Left lobe of liver (tissue), 2 donors: Measurements from ENCODE around the gene PPP1R14D. TPM values are rescaled to one million over a fixed set of nuclear protein-coding genes. Genes with fewer than 3 reads are reported as not detected.

Source experiments
- ATAC-seq: fragments of 200-7000 bp; cut with Tn5 transposase; one replicate; pipeline ENCODE4 v1.9.1; 2020; ENCODE audit warnings: mild to moderate bottlenecking, moderate library complexity
- DNase-seq: peaks from one replicate; pipeline ENCODE4 v3.0.0-alpha.2; 2020; ENCODE audit warnings: low spot score
- total RNA-seq: library from RNA; stranded (reverse); gene quantifications from one replicate; pipeline ENCODE4 v1.2.1, GENCODE V29; 2021
- donor health status: DM: no; HTN: no; CAD: no; lungs with moderate emphysema.
- donor health status: DM: no; HTN: yes; CAD: no.

The PPP1R14D gene
- total RNA-seq, 1 donor from 2014 or later: not detected

DNA sequence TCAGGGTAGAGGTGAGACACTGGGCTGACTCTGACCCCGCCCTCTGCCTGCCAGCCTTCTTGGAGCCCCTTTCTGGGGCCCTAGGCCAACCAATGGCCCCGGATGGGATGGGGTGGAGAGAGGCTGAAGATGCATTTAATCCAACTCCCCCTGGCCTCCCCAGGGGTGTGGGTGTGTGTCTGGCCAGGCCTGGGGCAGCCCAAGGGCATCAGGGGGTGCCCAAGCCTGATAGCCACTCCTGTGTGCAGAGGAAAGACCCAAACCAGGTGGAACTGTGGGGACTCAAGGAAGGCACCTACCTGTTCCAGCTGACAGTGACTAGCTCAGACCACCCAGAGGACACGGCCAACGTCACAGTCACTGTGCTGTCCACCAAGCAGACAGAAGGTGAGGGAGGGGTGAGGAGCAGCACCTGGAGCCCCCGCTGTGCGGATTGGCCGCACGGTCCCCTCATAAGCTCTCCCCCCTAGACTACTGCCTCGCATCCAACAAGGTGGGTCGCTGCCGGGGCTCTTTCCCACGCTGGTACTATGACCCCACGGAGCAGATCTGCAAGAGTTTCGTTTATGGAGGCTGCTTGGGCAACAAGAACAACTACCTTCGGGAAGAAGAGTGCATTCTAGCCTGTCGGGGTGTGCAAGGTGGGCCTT is 24.9 kb upstream of the PPP1R14D start:
- DNase-seq: no peak
- no peak for ATAC-seq

DNA sequence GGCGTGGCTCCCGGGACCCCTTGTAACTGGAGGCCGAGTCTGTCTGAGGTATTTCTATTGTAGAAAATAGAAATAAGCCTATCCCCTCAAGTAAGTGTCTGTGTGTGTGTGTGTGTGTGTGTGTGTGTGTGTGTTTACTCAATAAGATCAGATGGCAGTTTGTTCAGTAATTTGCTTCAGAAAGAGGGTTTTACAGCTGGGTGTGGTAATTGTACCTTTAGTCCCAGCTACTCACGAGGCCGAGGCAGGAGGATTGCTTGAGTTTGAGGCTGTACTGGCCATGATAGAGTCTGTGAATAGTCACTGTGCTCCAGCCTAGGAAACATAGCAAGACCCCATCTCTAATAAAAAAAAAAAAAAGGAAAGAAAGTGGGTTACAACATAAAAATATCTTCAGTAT is 24.0 kb upstream of the PPP1R14D start:
- ATAC-seq (no peak), DNase-seq (no peak)

DNA sequence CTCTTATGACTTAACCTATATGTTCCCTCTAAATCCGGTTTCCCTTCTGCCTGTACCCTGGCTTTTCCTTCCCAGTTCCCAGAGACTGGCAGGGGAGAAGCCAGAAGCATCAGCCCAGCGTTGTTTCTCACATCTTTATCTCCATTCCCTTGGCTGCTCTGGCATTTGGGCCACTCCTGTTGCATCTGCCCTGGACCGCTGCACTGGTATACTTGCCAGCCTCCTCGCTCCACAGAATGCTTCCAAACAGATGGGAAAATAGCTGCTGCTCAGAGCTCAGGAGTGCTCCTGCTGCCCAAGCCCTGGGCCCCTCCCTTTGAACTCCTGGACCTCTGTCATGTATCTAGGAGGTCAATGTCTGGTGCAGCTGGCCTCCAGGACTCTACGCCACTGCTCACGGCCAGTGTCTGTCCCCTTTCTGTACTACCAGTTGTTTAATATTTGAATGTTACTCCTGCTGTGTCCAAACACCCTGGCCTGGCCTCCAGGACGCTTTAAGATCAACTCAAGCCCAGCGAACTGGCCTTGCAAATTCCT is 22.1 kb upstream of the PPP1R14D start:
- DNase-seq (no peak), ATAC-seq (peak; percentile 29)

DNA sequence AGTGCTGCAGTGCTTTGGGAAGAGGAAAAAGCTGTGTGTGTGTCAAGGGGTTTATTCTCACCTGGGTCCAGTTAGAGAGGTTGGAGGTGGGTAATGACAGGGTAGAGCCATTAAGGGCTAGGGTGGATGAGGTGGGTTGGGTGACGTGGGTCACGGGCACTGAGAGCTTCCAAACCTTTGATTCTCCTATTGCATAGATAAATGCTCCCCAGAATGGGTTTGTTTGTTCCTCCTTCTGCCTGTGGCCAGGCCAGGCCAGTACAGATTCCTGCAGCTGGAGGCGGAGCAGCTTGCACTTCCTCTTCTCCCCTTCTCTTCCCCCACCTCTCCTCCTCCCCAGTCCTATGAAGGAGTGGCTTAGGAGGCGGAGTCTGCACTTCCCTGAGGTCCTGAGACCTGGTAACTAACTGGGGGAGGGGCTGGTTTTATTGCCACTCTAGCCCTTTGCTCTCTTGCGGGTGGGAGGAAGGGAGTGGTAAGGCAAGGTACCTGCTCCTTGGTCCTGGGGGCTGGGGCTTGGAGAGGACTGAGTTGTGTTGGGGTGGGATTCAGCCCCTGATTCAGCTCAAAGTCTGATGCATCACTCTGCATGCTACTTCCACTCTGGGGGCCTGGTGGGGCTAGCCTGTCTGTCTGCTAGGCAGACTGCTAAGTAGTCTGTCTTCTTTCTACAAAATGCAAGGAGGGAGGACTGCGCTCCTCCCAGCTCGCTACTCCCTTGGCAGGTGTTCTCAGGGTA is 18.9 kb upstream of the PPP1R14D start:
- ATAC-seq (peak; percentile 72), DNase-seq (no peak)

DNA sequence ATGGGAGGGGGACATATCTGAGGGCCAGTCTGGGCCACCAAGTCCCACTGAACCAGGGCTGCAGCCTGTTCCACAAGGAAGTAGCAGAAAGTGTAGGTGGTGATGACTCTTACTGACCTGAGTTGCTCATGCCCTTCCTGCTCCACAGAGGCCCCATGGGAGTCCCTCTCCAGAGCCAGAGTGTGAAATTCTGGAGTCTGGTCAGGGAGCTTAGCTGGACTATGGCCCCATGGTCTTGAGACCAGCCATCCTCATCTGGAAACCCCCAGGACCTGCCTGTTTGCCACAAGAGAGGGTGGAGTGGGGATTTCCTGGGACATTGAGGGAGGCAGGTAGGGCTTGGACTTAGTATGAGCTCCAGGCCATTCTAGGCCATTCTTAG is 18.3 kb upstream of the PPP1R14D start:
- ATAC-seq (no peak), DNase-seq (no peak)

DNA sequence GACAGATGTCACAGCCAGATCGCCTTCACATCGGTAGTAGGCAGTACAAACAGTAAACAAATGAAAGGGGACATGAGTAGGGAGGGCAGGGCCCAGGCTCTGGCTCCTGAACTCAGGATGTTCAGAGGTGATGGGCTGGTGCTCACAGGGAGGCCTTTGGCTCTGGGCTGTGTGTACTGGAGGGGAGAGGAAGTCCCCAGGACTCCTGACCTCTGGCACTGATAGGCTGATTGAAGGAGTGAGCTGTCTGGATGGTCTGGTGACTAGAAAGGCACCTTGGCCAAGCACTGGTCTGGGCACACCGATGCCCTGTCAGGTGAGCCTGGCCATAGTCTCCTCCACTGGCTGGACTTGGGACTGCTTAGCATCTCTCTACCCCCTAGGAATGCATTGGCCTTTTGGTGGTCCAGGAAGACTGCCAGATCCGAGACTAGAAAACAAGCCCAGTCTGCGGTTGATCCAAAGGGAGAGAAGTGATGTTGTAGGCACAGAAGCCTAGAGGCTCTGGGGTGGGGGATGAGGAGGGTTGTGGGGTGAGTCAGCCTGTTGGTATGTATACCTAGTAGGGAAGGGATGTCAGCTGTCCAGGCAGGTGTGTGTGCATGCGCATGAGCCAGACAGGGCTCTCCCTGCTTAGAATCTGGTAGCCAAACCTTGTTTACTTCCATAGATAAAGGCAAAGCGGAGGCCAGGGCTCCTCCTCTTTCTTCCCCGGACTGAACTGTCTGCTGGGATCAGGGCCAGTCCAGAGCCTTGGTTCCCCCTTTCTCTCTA is 17.2 kb upstream of the PPP1R14D start:
- DNase-seq: no peak
- peak; percentile 35 for ATAC-seq

DNA sequence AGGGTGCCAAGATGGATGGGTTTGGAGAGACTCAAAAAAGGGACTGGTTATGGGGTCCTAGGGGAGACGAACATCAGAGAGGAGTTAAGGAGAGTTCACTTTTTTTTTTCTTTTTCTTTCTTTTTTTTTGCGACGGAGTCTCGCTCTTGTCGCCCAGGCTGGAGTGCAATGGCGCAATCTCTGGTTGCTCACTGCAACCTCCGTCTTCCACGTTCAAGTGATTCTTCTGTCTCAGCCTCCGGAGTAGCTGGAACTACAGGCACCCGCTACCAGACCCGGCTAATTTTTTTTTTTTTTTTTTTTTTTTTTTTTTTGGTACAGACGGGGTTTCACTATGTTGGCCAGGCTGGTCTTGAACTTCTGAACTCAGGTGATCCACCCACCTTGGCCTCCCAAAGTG is 16.5 kb upstream of the PPP1R14D start:
- no peak for ATAC-seq
- no peak for DNase-seq

DNA sequence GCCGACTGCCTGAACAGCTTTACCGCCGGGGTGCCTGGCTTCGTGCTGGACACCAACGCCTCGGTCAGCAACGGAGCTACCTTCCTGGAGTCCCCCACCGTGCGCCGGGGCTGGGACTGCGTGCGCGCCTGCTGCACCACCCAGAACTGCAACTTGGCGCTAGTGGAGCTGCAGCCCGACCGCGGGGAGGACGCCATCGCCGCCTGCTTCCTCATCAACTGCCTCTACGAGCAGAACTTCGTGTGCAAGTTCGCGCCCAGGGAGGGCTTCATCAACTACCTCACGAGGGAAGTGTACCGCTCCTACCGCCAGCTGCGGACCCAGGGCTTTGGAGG is 16.2 kb upstream of the PPP1R14D start:
- ATAC-seq (no peak), DNase-seq (no peak)

DNA sequence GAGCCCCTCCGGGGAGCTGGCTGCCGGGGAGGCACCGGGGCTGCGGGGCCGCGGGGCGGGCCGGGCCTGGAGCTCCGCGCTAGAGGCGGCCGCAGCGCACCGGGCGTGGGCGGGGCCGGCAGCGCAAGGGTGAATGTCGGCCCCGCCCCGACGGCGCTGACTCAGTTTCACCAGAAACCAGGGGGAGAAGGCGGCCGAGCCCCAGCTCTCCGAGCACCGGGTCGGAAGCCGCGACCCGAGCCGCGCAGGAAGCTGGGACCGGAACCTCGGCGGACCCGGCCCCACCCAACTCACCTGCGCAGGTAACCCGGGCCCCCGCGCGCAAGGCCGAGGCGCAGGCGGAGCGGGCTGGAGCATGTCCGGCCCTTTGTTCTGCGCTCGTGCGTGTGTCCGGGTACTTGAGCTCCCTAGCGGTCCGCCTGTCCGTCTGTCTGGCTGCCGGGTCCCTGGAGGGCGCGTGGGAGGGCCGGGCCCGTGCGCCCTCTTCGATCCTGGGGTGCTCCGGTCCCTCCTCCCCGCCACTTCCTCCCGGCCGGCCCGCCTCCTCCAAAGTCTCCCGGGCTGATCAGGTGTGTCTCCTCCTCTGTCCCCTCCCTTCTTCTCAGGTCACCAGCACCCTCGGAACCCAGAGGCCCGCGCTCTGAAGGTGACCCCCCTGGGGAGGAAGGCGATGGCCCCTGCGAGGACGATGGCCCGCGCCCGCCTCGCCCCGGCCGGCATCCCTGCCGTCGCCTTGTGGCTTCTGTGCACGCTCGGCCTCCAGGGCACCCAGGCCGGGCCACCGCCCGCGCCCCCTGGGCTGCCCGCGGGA is 15.6 kb upstream of the PPP1R14D start, which contains the start of gene SPINT1:
Gene SPINT1, plus strand, starts transcription at position 164 of the 811 bp plus-strand sequence. Its CDS starts 507 bp downstream, at position 671.
- ATAC-seq (peak; percentile 39), DNase-seq (no peak)

DNA sequence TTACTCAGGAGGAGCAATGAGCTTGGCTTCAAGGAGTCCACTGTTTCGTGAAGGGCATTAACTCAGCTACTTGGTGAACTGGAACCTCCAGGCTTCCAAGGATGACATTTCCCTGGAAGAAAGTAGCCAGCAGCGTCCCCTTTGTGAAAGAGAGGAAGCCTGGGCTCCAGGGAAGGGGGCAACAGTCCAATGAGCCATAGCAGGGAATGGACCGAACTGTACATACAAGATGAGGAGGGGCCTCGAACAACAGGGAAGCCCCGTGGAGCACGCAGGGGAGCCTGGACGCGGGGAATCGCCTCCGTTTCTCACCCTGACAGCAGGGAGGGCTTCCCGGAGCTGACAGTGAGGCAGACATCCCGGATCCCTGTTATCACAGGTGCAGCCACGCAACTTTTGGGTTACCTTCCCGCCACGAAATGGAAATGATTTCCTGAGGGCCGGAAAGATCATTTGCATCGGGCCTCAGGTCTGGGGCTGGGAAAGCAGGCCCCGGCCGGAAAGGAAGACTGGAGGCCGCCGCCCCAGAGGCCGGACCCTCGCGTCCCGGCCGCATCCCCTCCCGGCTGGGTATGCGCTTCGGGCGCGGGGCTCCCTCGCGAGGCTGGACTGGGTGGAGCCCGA is 14.9 kb upstream of the PPP1R14D start:
- no peak for ATAC-seq
- DNase-seq: no peak

DNA sequence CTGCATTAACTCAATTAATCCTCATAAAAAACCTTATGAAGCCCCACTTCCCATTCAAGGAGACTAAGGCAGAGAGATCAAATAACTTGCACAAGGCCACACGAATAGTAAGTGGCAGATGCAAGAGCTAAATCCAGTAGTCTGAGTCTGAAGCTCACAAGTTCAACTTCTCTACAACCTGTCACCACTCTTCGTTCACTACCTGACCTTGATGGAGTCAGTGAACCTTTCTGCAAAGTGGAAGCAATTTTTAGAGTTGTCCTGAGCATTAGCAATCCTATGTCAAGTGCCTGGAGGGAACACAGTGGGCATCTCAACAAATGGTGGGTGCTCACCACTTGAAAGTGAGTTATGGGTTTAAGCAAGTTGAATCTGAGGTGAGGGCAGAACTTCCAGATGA is 13.2 kb upstream of the PPP1R14D start:
- DNase-seq (no peak), ATAC-seq (no peak)

DNA sequence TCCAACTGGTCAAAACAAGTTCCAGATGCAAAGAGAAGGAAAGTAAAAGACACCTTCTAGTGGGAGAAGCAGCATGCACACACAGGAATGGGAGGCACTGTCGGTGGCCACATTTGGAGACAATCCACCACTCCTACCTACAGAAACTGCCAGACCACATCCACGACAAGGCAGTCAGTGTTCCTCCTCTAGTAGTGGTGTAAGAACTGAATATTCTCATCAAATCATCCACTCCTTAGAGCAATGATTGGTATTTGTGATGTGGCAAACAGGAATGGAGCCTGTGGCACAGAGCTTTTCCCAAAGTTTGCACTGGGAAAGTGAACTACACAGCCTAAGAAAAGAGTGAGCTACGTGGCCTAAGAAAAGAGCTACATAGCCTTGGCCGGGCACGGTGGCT is 10.2 kb upstream of the PPP1R14D start:
- no peak for DNase-seq
- no peak for ATAC-seq

DNA sequence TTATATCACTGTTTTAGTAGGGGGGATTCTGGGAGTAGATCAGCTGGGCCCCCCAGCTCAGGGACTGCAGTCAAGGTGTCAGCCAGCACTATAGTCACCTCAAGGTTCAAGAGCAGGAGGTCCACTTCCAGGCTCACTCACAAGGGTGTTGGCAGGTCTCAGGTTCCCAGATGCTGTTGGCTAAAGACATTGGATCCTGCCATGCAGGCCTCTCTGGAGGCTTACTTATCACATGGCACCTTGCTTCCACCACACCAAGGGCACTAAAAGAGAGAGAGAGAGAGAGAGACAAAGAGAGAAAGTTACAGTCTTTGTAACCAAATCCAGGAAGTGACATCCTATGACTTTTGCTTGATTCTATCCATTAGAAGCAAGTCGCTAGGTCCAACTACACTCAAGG is 7.5 kb upstream of the PPP1R14D start:
- ATAC-seq (no peak), DNase-seq (no peak)

DNA sequence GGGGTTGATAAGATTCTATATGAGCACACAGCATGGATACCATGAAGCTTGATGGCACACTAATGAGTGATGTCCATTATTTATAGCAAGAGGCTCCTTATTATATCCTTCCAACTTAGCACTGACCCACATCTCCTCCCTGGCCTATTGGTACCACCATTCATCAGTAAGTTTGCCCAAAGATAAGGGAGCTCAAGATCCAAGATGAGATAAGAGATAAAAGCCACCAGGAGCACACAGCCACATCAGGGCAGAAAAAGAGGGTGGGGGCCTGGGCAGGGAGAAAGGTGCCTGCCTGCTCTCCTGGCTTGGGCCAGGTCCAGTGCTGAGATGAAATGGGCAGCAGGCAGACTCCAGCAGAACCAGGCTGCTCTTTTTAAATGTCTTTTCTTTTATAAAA is 4.4 kb upstream of the PPP1R14D start:
- ATAC-seq (no peak), DNase-seq (no peak)

DNA sequence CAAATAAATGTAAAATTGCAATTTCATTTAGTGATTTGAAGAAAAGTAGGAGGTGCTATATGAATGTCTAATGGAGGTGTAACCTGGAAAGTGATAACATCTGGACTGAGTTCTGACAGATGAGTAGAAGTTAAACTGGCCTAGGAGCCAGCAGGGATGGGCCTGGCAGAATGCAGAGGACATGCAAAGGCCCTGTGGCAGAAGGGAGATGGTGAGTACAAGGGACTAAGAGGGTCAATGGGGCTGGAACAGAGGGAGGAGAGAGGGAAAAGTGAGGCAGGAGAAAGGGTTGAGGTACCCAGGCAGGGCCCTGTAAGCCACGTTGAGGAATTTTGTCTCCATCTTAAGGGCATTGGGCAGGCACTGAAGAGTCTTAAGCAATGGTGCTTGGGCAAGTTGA is 3.4 kb upstream of the PPP1R14D start:
- ATAC-seq: no peak
- DNase-seq: no peak

DNA sequence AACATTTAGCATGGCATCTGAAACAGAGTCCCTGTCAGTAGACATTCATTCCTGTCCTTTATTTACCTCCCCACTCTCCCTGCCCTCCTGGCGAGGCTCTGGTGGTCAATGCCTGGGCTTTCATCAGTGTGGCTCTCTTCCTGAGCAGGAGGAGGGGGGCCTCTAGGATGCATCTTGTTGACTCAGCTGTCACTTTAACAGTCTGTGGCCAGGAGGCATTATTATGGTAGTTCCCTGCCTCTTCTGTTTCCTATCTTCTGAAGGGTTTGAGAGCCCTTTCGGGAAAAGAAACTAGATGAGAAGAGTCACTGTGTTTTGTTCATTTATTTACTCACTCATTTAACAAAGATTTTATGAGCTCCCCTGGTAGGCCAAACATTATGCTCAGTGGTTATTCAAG is 2.4 kb upstream of the PPP1R14D start:
- DNase-seq (no peak), ATAC-seq (no peak)

DNA sequence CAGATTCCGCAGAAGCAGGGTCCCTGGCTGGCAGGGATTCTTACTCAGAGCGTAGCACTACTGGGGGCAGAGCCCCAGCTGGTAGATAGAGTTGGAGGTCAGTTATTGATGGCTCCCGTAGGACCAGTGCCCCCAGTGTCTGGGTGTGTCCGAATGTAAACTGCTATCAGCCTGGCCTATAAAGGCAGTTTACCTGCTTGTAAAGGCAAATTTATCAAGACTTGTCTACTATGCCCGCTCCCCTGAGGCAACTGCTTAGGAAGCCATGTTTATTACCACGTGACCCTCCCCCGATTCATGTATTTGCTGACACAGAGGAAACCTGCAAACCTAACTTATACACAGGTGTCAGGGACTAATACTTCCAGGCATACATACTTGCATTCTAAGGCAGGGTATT is 607 bp upstream of the PPP1R14D start:
- no peak for DNase-seq
- no peak for ATAC-seq

DNA sequence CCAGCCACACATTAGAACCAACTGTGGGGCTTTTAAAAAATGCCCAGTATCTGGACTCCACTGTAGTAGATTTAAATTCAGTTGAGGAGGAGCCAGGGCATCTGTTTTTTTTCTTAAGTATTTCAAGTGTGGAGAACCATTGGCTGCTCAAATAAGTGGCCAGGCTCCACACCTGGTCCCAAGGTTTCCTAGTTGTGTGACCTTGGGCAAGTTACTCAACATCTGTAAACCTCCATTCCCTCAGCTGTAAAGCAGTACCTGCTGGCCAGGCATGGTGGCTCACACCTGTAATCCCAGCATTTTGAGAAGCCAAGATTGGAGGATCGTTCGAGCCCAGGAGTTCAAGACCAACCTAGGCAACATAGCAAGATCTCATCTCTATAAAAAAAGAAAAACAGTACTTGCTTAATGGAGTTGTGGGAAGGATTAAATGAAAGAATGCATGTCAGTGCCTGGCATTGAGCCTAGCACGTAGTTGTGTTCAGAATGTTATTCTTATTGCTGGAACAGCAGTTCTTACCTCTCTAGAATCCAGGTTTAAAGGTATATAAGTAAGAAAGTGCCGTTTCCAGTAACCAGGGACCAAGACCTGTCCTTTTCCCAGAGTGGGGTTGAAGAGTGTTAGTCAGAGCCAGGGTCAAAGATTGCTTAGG is 2.0 kb downstream of the PPP1R14D start:
- ATAC-seq (no peak), DNase-seq (no peak)

DNA sequence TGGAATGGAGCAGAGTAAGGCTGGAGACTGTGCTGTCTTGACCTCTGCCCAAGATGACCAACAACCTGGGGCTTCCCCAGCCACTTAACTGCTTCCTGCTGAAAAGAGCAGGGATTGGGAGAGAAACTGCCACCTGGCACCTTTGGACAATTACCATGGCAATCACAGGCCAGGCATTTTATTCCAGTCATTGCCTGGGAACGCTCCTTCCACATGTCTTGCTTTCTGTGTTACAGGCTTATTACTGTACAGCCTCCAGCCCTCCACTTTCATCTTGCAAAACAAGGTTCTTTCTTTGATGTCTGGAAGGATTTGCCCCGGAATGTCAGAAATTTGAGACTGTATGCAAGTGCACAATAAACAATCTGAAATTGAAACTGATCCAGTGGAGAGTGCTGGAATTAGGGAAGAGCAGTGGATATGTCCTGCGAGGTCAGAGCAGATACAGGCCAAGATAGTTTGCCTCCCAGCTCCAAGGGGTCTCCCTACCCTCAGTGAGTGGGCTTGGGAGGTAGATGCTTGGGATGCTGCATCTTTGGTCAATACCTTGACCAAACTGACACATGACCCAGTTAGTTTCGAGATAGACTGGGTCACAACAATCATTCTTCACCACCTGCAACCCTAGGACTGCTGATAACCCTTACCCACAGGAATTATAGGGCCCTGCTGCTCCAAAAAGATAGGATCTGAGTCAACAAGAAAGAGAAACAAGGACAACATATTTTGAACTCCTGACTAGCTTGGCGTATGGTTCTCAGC is 2.7 kb downstream of the PPP1R14D start:
- DNase-seq: no peak
- no peak for ATAC-seq
